ENCODE results near the gene RBM42. TPM values are rescaled to one million over a fixed set of nuclear protein-coding genes. Genes with fewer than 3 reads are reported as not detected.

RBM42 gene
- total and polyA plus RNA-seq, 2 of the 13 experiments (the other 11 are each of a cell fraction or from before 2014, with no cell fraction given), result 27.2 to 55.3 TPM

DNA sequence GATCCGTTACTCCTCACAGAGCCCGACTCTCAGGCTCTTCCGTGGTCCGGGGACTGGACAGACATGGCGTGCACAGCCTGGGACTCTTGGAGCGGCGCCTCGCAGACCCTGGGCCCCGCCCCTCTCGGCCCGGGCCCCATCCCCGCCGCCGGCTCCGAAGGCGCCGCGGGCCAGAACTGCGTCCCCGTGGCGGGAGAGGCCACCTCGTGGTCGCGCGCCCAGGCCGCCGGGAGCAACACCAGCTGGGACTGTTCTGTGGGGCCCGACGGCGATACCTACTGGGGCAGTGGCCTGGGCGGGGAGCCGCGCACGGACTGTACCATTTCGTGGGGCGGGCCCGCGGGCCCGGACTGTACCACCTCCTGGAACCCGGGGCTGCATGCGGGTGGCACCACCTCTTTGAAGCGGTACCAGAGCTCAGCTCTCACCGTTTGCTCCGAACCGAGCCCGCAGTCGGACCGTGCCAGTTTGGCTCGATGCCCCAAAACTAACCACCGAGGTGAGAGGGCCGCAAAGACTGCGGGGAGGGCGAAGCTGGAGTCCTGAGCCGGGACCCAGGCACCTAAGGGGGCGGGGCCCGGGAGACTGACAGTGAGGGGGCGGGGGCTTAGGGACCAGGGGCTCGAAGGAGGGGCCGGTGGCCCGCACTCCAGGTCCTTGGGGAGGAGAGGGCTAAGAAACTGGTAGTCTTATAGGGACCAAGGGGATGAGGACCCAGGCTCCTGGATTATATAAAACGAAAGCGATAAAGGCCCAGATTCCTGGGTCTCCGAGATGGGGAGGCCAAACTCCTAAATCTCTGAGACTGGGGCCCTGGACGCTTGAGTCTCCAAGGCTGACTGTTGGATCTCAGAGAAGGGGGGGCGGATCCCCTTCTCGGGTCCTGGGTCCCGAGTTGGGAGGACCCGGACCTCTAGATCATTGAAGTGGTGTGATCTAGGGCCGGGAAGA is 14.7 kb downstream of the RBM42 start (continued):
- TF ChIP-seq, protein P1, sequence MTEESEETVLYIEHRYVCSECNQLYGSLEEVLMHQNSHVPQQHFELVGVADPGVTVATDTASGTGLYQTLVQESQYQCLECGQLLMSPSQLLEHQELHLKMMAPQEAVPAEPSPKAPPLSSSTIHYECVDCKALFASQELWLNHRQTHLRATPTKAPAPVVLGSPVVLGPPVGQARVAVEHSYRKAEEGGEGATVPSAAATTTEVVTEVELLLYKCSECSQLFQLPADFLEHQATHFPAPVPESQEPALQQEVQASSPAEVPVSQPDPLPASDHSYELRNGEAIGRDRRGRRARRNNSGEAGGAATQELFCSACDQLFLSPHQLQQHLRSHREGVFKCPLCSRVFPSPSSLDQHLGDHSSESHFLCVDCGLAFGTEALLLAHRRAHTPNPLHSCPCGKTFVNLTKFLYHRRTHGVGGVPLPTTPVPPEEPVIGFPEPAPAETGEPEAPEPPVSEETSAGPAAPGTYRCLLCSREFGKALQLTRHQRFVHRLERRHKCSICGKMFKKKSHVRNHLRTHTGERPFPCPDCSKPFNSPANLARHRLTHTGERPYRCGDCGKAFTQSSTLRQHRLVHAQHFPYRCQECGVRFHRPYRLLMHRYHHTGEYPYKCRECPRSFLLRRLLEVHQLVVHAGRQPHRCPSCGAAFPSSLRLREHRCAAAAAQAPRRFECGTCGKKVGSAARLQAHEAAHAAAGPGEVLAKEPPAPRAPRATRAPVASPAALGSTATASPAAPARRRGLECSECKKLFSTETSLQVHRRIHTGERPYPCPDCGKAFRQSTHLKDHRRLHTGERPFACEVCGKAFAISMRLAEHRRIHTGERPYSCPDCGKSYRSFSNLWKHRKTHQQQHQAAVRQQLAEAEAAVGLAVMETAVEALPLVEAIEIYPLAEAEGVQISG (CRISPR knock-in tag; IDR thresholded peaks at IDR 0.05), result peak; percentile 62; the same call in 1 of the 2 replicates
- TF ChIP-seq SOX5 (CRISPR knock-in tag; IDR thresholded peaks at IDR 0.05; ENCODE audit: borderline replicate concordance) (no peak), MEIS2 (CRISPR knock-in tag; IDR thresholded peaks at IDR 0.05) (peak; percentile 76), NFKB2 (CRISPR knock-in tag; IDR thresholded peaks at IDR 0.05; ENCODE audit: borderline replicate concordance) (peak; percentile 71; the same call in 1 of the 2 replicates), NRL (CRISPR knock-in tag; IDR thresholded peaks at IDR 0.05; ENCODE audit: borderline replicate concordance) (peak; percentile 42), HDAC2 (CRISPR knock-in tag; IDR thresholded peaks at IDR 0.05) (peak; percentile 72), SSRP1 (CRISPR knock-in tag; IDR thresholded peaks at IDR 0.05) (no peak), SRSF4 (IDR thresholded peaks at IDR 0.05; ENCODE audit: low read depth, low read length, poor library complexity, severe bottlenecking) (no peak), ZMYM3 (CRISPR knock-in tag; IDR thresholded peaks at IDR 0.05) (peak; percentile 59; the same call in 1 of the 2 replicates), ZZZ3 (CRISPR knock-in tag; IDR thresholded peaks at IDR 0.05; ENCODE audit: borderline replicate concordance) (no peak), HNRNPK (IDR thresholded peaks at IDR 0.05; ENCODE audit: low read depth, low read length, poor library complexity, severe bottlenecking) (peak; percentile 51), ZNF563 (CRISPR knock-in tag; IDR thresholded peaks at IDR 0.05) (peak; percentile 65; the same call in 1 of the 2 replicates), SOX6 (IDR thresholded peaks at IDR 0.05) (no peak), SOX6 (CRISPR knock-in tag; IDR thresholded peaks at IDR 0.05) (no peak), KDM6A (CRISPR knock-in tag; IDR thresholded peaks at IDR 0.05; ENCODE audit: low read depth) (no peak), ATM (IDR thresholded peaks at IDR 0.05; ENCODE audit: borderline replicate concordance) (no peak), ZNF382 (CRISPR knock-in tag; IDR thresholded peaks at IDR 0.05; ENCODE audit: borderline replicate concordance) (no peak), CCDC6 (CRISPR knock-in tag; IDR thresholded peaks at IDR 0.05) (peak; percentile 40), ZNF101 (CRISPR knock-in tag; IDR thresholded peaks at IDR 0.05; ENCODE audit: borderline replicate concordance, low read depth) (no peak), ZNF121 (CRISPR knock-in tag; IDR thresholded peaks at IDR 0.05) (no peak), ZNF660 (CRISPR knock-in tag; IDR thresholded peaks at IDR 0.05; ENCODE audit: borderline replicate concordance, low read depth) (no peak), PAX8 (CRISPR knock-in tag; IDR thresholded peaks at IDR 0.05; ENCODE audit: borderline replicate concordance) (0 out of 2 replicates have a peak, but pooled peaks have one; percentile 79), SMAD9 (CRISPR knock-in tag; IDR thresholded peaks at IDR 0.05) (0 out of 2 replicates have a peak, but pooled peaks have one; percentile 37)
- TF ChIP-seq, protein P2, sequence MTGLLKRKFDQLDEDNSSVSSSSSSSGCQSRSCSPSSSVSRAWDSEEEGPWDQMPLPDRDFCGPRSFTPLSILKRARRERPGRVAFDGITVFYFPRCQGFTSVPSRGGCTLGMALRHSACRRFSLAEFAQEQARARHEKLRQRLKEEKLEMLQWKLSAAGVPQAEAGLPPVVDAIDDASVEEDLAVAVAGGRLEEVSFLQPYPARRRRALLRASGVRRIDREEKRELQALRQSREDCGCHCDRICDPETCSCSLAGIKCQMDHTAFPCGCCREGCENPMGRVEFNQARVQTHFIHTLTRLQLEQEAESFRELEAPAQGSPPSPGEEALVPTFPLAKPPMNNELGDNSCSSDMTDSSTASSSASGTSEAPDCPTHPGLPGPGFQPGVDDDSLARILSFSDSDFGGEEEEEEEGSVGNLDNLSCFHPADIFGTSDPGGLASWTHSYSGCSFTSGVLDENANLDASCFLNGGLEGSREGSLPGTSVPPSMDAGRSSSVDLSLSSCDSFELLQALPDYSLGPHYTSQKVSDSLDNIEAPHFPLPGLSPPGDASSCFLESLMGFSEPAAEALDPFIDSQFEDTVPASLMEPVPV (CRISPR knock-in tag; IDR thresholded peaks at IDR 0.05), result peak; percentile 69; the same call in 1 of the 2 replicates
